ENCODE measurements around the gene PNPLA8.

Gene PNPLA8

GRCh38 chr7:108557191-108557590, 31.3 kb upstream of the PNPLA8 start:
- TF ChIP-seq CREB1 (IDR thresholded peaks at IDR 0.05; ENCODE audit: low read depth) = no peak
- TF ChIP-seq EGR1 (IDR thresholded peaks at IDR 0.05) = no peak
- no peak for TF ChIP-seq USF1 (IDR thresholded peaks at IDR 0.05)
- no peak for TF ChIP-seq TEAD4 (IDR thresholded peaks at IDR 0.05)
- TF ChIP-seq YY1 (IDR thresholded peaks at IDR 0.05; ENCODE audit: low read depth) = no peak
- no peak for TF ChIP-seq REST (IDR thresholded peaks at IDR 0.05; ENCODE audit: low read depth)
- no peak for TF ChIP-seq EP300 (IDR thresholded peaks at IDR 0.05; ENCODE audit: borderline replicate concordance)
- TF ChIP-seq FOXM1 (IDR thresholded peaks at IDR 0.05; ENCODE audit: borderline replicate concordance, low read depth) = no peak

- TF ChIP-seq USF1 (IDR thresholded peaks at IDR 0.05) = no peak
- no peak for TF ChIP-seq RAD21 (IDR thresholded peaks at IDR 0.05; ENCODE audit: low read depth)
- TF ChIP-seq YY1 (IDR thresholded peaks at IDR 0.05; ENCODE audit: low read depth) = no peak
- no peak for TF ChIP-seq MAX (IDR thresholded peaks at IDR 0.05)
- TF ChIP-seq NFIC (IDR thresholded peaks at IDR 0.05) = no peak
- TF ChIP-seq FOXM1 (IDR thresholded peaks at IDR 0.05; ENCODE audit: borderline replicate concordance, low read depth) = no peak
- no peak for TF ChIP-seq CREB1 (IDR thresholded peaks at IDR 0.05; ENCODE audit: low read depth)
- no peak for TF ChIP-seq REST (IDR thresholded peaks at IDR 0.05; ENCODE audit: low read depth)
- no peak for TF ChIP-seq TCF12 (IDR thresholded peaks at IDR 0.05; ENCODE audit: low read depth)
- no peak for TF ChIP-seq CEBPB (IDR thresholded peaks at IDR 0.05)
- TF ChIP-seq ZBTB7A (IDR thresholded peaks at IDR 0.05; ENCODE audit: low read depth) = no peak
- no peak for TF ChIP-seq TAF1 (IDR thresholded peaks at IDR 0.05; ENCODE audit: low read depth)
- no peak for TF ChIP-seq EGR1 (IDR thresholded peaks at IDR 0.05)
- TF ChIP-seq EP300 (IDR thresholded peaks at IDR 0.05; ENCODE audit: borderline replicate concordance) = no peak
- TF ChIP-seq TEAD4 (IDR thresholded peaks at IDR 0.05) = no peak
These were observed 15.5 kb upstream of the PNPLA8 start for GRCh38 chr7:108541478-108541877.

- no peak for TF ChIP-seq CEBPB (IDR thresholded peaks at IDR 0.05)
- no peak for TF ChIP-seq EGR1 (IDR thresholded peaks at IDR 0.05)
- no peak for TF ChIP-seq ZBTB7A (IDR thresholded peaks at IDR 0.05; ENCODE audit: low read depth)
- TF ChIP-seq RAD21 (IDR thresholded peaks at IDR 0.05; ENCODE audit: low read depth) = no peak
- no peak for TF ChIP-seq EP300 (IDR thresholded peaks at IDR 0.05; ENCODE audit: borderline replicate concordance)
- no peak for TF ChIP-seq TAF1 (IDR thresholded peaks at IDR 0.05; ENCODE audit: low read depth)
- no peak for TF ChIP-seq MAX (IDR thresholded peaks at IDR 0.05)
- no peak for TF ChIP-seq TCF12 (IDR thresholded peaks at IDR 0.05; ENCODE audit: low read depth)
These were observed 11.3 kb upstream of the PNPLA8 start for GRCh38 chr7:108537229-108537628.

GRCh38 chr7:108535744-108536143, 9.8 kb upstream of the PNPLA8 start:
- no peak for TF ChIP-seq FOXM1 (IDR thresholded peaks at IDR 0.05; ENCODE audit: borderline replicate concordance, low read depth)

GRCh38 chr7:108535257-108535656, 9.3 kb upstream of the PNPLA8 start:
- TF ChIP-seq RAD21 (IDR thresholded peaks at IDR 0.05; ENCODE audit: low read depth) (no peak), TCF12 (IDR thresholded peaks at IDR 0.05; ENCODE audit: low read depth) (no peak)

GRCh38 chr7:108533712-108534111, 7.8 kb upstream of the PNPLA8 start:
- TF ChIP-seq YY1 (IDR thresholded peaks at IDR 0.05; ENCODE audit: low read depth) = no peak
- TF ChIP-seq NFIC (IDR thresholded peaks at IDR 0.05) = no peak
- no peak for TF ChIP-seq USF1 (IDR thresholded peaks at IDR 0.05)
- TF ChIP-seq REST (IDR thresholded peaks at IDR 0.05; ENCODE audit: low read depth) = no peak
- TF ChIP-seq TEAD4 (IDR thresholded peaks at IDR 0.05) = no peak
- no peak for TF ChIP-seq MAX (IDR thresholded peaks at IDR 0.05)
- no peak for TF ChIP-seq EGR1 (IDR thresholded peaks at IDR 0.05)
- no peak for TF ChIP-seq CREB1 (IDR thresholded peaks at IDR 0.05; ENCODE audit: low read depth)
- TF ChIP-seq CEBPB (IDR thresholded peaks at IDR 0.05) = no peak

All from Ishikawa (cell line).